Endothelial cell of umbilical vein (primary cell): ENCODE measurements around the gene CHD9.

Experiments used
- EZH2 ChIP-seq: IDR thresholded peaks from 2 replicates; pipeline ENCODE4 v1.6.1; 2012; ENCODE audit warnings: borderline replicate concordance, low read depth, mild to moderate bottlenecking, moderate library complexity, low read length, inconsistent platforms; ENCODE audit not compliant: severe bottlenecking
- GATA2 ChIP-seq: IDR thresholded peaks from 2 replicates; pipeline ENCODE4 v1.7.0; 2011; ENCODE audit warnings: low read depth, mild to moderate bottlenecking, moderate library complexity, mixed read lengths, low read length; ENCODE audit not compliant: insufficient read length, insufficient read depth
- POLR2A ChIP-seq: IDR thresholded peaks from 2 replicates; pipeline ENCODE4 v1.6.1; 2012; ENCODE audit warnings: low read depth, mild to moderate bottlenecking, control low read depth, low read length
- TF ChIP-seq, protein P1 (sequence below), 2 donors: IDR thresholded peaks; 1 replicate in 1 of 2; 2 replicates in 1 of 2; pipeline ENCODE4 v1.5.1; 2011; ENCODE audit warnings: low read length in 2 of 2, mild to moderate bottlenecking in 2 of 2, moderate library complexity in 2 of 2, control low read depth in 1 of 2, inconsistent platforms in 1 of 2, low read depth in 1 of 2; ENCODE audit not compliant: insufficient read depth in 1 of 2; ENCODE audit errors: extremely low read depth in 1 of 2

DNA sequence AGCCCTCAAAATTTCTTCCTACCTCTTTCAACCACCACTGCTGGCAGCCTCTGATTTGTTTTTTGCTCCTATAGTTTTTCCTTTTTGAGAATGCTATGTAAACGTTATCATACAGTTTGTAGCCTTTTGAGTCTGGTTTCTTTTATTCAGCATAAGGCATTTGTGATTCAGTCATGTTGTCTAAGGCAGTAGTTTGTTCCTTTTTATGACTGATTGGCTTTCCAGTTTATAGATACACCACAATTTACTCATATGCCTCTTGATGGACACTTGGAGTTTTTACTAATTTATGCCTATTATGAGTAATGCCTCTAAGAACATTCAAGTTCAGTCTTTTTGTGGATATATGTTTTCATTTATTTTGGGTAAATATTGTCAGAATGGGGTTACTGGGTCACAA lies 136.6 kb downstream of the CHD9 start:
- TF ChIP-seq, protein P1, sequence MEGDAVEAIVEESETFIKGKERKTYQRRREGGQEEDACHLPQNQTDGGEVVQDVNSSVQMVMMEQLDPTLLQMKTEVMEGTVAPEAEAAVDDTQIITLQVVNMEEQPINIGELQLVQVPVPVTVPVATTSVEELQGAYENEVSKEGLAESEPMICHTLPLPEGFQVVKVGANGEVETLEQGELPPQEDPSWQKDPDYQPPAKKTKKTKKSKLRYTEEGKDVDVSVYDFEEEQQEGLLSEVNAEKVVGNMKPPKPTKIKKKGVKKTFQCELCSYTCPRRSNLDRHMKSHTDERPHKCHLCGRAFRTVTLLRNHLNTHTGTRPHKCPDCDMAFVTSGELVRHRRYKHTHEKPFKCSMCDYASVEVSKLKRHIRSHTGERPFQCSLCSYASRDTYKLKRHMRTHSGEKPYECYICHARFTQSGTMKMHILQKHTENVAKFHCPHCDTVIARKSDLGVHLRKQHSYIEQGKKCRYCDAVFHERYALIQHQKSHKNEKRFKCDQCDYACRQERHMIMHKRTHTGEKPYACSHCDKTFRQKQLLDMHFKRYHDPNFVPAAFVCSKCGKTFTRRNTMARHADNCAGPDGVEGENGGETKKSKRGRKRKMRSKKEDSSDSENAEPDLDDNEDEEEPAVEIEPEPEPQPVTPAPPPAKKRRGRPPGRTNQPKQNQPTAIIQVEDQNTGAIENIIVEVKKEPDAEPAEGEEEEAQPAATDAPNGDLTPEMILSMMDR (IDR thresholded peaks at IDR 0.05; ENCODE audit: extremely low read depth in 1 of 2, insufficient read depth in 1 of 2, low read depth in 1 of 2, low read length in 2 of 2) = no peak
- no peak for TF ChIP-seq EZH2
- TF ChIP-seq POLR2A = no peak
- no peak for TF ChIP-seq GATA2
